Tibial artery (tissue), 4 donors: ENCODE measurements around the gene AGAP1.

Source experiments
- DNase-seq, 2 donors: peaks; one replicate each; pipeline ENCODE4 v3.0.0-alpha.2; 2019
- H3K27ac ChIP-seq, 2 donors: fragments of 200-600 bp; sonication (generic) in 1 of 2; 1 replicate in 1 of 2; 2 replicates in 1 of 2; pipeline ENCODE4 v1.5.1; 2018 to 2019; ENCODE audit warnings: mild to moderate bottlenecking in 1 of 2
- H3K27me3 ChIP-seq, 2 donors: fragments of 200-600 bp; sonication (generic) in 1 of 2; one replicate each; pipeline versions ENCODE4 v1.5.1 to v1.6.0; 2016 to 2019
- H3K36me3 ChIP-seq, 3 donors: fragments of 200-600 bp; sonication (generic) in 2 of 3; one replicate each; pipeline ENCODE4 v1.5.1; 2016 to 2019; ENCODE audit warnings: mild to moderate bottlenecking in 2 of 3
- H3K4me1 ChIP-seq, 4 donors: fragments of 200-600 bp; sonication (generic) in 2 of 4; 1 replicate in 3 of 4; 2 replicates in 1 of 4; pipeline ENCODE4 v1.5.1; 2016 to 2019
- H3K4me3 ChIP-seq, 2 donors: fragments of 200-600 bp; sonication (generic) in 1 of 2; 1 replicate in 1 of 2; 2 replicates in 1 of 2; pipeline ENCODE4 v1.5.1; 2018 to 2019; ENCODE audit warnings: mild to moderate bottlenecking in 2 of 2
- H3K9me3 ChIP-seq, 3 donors: fragments of 200-600 bp; sonication (generic) in 1 of 3; one replicate each; pipeline ENCODE4 v1.5.1; 2016 to 2019
- intact Hi-C: fragments of 100-400 bp; cut with DNase I; formaldehyde crosslinking; loops from one replicate; pipeline ENCODE4 v1.15.0; 2023; ENCODE audit warnings: low total_unique reads
- TF ChIP-seq, protein P1 (sequence below), 2 experiments: fragments of 200-600 bp in 1 of 2; fragments of 450-650 bp in 1 of 2; IDR thresholded peaks; one replicate each; pipeline ENCODE4 v1.5.1; 2017 to 2019; ENCODE audit warnings: antibody characterized with exemption in 2 of 2, mild to moderate bottlenecking in 1 of 2, moderate library complexity in 1 of 2

AGAP1 gene

GRCh38 chr2:236012155-236012554 lies 518.3 kb downstream of the AGAP1 start:
- Histone ChIP-seq H3K36me3 (peaks cover 0 to 3% (median 0%) of the 10 kb centered on the region in 3 donors), H3K4me3 (no peak overlapping the region)

GRCh38 chr2:236014408-236015131 lies 520.7 kb downstream of the AGAP1 start:
- H3K4me3 ChIP-seq = no peak overlapping the region
- H3K27ac ChIP-seq = no peak overlapping the region
- intact Hi-C loops = no loop called here
- H3K27me3 ChIP-seq = no peaks in the 10 kb centered on the region
- TF ChIP-seq, protein P1, sequence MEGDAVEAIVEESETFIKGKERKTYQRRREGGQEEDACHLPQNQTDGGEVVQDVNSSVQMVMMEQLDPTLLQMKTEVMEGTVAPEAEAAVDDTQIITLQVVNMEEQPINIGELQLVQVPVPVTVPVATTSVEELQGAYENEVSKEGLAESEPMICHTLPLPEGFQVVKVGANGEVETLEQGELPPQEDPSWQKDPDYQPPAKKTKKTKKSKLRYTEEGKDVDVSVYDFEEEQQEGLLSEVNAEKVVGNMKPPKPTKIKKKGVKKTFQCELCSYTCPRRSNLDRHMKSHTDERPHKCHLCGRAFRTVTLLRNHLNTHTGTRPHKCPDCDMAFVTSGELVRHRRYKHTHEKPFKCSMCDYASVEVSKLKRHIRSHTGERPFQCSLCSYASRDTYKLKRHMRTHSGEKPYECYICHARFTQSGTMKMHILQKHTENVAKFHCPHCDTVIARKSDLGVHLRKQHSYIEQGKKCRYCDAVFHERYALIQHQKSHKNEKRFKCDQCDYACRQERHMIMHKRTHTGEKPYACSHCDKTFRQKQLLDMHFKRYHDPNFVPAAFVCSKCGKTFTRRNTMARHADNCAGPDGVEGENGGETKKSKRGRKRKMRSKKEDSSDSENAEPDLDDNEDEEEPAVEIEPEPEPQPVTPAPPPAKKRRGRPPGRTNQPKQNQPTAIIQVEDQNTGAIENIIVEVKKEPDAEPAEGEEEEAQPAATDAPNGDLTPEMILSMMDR (IDR thresholded peaks at IDR 0.05) = no peak
- H3K9me3 ChIP-seq = no peaks in the 10 kb centered on the region
- no peak for DNase-seq
- no peaks in the 10 kb centered on the region for H3K36me3 ChIP-seq
- H3K4me1 ChIP-seq = no peaks in the 10 kb centered on the region

More at GRCh38 chr2:236012155-236012554, 518.3 kb downstream of the AGAP1 start:
- TF ChIP-seq, protein P1 (IDR thresholded peaks at IDR 0.05) = no peak
- DNase-seq = no peak
- Histone ChIP-seq H3K9me3 (no peaks in the 10 kb centered on the region), H3K4me1 (no peaks in the 10 kb centered on the region), H3K27ac (no peak overlapping the region), H3K27me3 (no peaks in the 10 kb centered on the region)
- intact Hi-C loops = no loop called here

DNA sequence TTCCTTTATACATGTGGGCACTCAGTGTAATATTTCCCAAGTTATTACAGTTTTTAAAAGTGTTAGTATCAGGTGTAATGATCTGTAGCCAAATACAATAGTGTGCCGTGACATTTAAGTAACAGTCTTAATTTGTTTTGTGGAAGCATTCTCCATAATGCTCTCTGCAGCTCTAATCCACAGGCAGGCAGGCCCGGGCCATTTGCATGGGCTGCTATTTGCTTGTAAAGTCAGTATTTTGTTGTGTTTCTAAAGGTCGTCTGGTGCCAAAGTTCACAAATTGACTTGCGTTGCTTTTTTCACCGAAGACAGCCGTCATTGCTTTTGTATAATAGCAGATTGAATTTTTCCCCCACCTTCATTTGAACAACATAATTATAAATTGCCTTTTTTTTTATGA lies 521.3 kb downstream of the AGAP1 start:
- Histone ChIP-seq H3K4me3 (no peak overlapping the region), H3K9me3 (no peaks in the 10 kb centered on the region), H3K4me1 (no peaks in the 10 kb centered on the region), H3K36me3 (no peaks in the 10 kb centered on the region), H3K27me3 (no peaks in the 10 kb centered on the region), H3K27ac (no peak overlapping the region)
- DNase-seq = no peak
- intact Hi-C loops = no loop called here
- TF ChIP-seq, protein P1 (IDR thresholded peaks at IDR 0.05) = no peak

DNA sequence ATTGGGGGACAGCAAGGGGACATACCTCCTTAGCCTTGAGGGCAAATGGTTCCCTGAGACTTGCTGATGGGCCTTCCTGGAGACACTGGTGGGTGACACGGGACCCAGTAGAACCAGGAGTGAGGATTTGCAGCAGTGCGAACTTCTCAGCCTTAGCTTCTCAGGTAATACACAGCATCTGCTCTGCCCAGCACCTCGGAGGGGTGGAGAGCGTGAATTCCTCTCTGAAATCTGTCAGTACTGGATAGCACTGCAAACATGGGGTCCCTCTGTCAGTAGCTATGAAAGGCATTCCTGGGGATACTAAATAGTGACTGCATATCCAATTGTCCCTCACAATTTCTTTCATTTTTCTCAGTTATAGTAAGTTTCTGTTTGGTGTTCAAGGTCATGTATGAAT lies 522.7 kb downstream of the AGAP1 start:
- DNase-seq = no peak
- TF ChIP-seq, protein P1 (IDR thresholded peaks at IDR 0.05) = no peak
- H3K9me3 ChIP-seq = no peaks in the 10 kb centered on the region
- no peak overlapping the region for H3K4me3 ChIP-seq
- intact Hi-C loops = no loop called here
- H3K27me3 ChIP-seq = no peaks in the 10 kb centered on the region
- no peaks in the 10 kb centered on the region for H3K36me3 ChIP-seq
- H3K4me1 ChIP-seq = no peaks in the 10 kb centered on the region
- no peak overlapping the region for H3K27ac ChIP-seq

- no peaks in the 10 kb centered on the region for H3K9me3 ChIP-seq
- no peaks in the 10 kb centered on the region for H3K27me3 ChIP-seq
- no peak for DNase-seq
- TF ChIP-seq, protein P1 (IDR thresholded peaks at IDR 0.05) = no peak
- no peak overlapping the region for H3K27ac ChIP-seq
- no peaks in the 10 kb centered on the region for H3K4me1 ChIP-seq
- H3K36me3 ChIP-seq = no peaks in the 10 kb centered on the region
- intact Hi-C loops = no loop called here
- no peak overlapping the region for H3K4me3 ChIP-seq
Observed at GRCh38 chr2:236017446-236017845, 523.6 kb downstream of the AGAP1 start.
